ENCODE measurements around the gene IARS1. TPM values are rescaled to one million over a fixed set of nuclear protein-coding genes. Genes with fewer than 3 reads are reported as not detected.

Gene IARS1
- polyA plus RNA-seq, 1 donor from 2014 or later, result 64.4 TPM

DNA sequence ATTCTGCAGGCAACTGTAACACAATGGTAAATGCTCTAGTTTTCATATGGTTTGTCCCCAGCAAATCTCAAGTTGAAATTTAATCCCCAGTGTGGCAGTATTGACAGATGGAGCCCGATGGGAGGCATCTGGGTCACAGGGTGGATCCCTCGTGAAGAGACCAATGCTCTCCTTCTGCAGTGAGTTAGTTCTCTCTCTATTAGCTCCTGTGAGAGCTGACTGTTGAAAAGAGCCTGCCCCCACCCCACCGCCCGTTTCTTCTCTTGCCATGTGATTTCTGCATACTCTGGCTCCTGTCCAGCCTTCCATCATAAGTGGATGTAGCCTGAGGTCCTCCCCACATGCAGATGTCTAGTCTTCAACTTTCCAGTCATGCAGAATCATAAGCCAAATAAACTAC is 27.0 kb downstream of the IARS1 start:
- Histone ChIP-seq H3K9ac (ENCODE audit: low read length) (no peak overlapping the region), H3K27me3 (ENCODE audit: insufficient read depth, low read depth, low read length) (no peaks in the 10 kb centered on the region), H3K4me2 (ENCODE audit: low read length) (no peak overlapping the region), H4K20me1 (ENCODE audit: insufficient read depth) (no peaks in the 10 kb centered on the region), H3K27ac (ENCODE audit: low read length) (no peak overlapping the region), H3K36me3 (ENCODE audit: insufficient read depth, low read length) (peaks cover 19% of the 10 kb centered on the region), H3K4me3 (ENCODE audit: low read length) (no peak overlapping the region), H3K79me2 (replicated peaks; ENCODE audit: insufficient read depth, low read length) (no peaks in the 10 kb centered on the region), H2AFZ (ENCODE audit: low read depth, low read length) (no peak overlapping the region), H3K9me2 (ENCODE audit: insufficient read depth, low read length) (no peaks in the 10 kb centered on the region), H3F3A (ENCODE audit: insufficient read depth, low read length, poor library complexity, severe bottlenecking) (no peaks in the 10 kb centered on the region), H3K9me3 (ENCODE audit: low read length) (no peaks in the 10 kb centered on the region)
- TF ChIP-seq CTCF (IDR thresholded peaks at IDR 0.05; ENCODE audit: poor library complexity, severe bottlenecking) (no peak), MXI1 (conservative IDR thresholded peaks at IDR 0.05; ENCODE audit: poor library complexity, severe bottlenecking) (no peak), EZH2 (IDR thresholded peaks at IDR 0.05; ENCODE audit: borderline replicate concordance, insufficient read depth, low read length, poor library complexity, severe bottlenecking) (no peak), TAF1 (IDR thresholded peaks at IDR 0.05; ENCODE audit: low read depth) (no peak), RAD21 (conservative IDR thresholded peaks at IDR 0.05) (no peak), POLR2AphosphoS5 (IDR thresholded peaks at IDR 0.05) (no peak), EP300 (conservative IDR thresholded peaks at IDR 0.05; ENCODE audit: poor library complexity, severe bottlenecking) (no peak)
- TF ChIP-seq, protein P1, sequence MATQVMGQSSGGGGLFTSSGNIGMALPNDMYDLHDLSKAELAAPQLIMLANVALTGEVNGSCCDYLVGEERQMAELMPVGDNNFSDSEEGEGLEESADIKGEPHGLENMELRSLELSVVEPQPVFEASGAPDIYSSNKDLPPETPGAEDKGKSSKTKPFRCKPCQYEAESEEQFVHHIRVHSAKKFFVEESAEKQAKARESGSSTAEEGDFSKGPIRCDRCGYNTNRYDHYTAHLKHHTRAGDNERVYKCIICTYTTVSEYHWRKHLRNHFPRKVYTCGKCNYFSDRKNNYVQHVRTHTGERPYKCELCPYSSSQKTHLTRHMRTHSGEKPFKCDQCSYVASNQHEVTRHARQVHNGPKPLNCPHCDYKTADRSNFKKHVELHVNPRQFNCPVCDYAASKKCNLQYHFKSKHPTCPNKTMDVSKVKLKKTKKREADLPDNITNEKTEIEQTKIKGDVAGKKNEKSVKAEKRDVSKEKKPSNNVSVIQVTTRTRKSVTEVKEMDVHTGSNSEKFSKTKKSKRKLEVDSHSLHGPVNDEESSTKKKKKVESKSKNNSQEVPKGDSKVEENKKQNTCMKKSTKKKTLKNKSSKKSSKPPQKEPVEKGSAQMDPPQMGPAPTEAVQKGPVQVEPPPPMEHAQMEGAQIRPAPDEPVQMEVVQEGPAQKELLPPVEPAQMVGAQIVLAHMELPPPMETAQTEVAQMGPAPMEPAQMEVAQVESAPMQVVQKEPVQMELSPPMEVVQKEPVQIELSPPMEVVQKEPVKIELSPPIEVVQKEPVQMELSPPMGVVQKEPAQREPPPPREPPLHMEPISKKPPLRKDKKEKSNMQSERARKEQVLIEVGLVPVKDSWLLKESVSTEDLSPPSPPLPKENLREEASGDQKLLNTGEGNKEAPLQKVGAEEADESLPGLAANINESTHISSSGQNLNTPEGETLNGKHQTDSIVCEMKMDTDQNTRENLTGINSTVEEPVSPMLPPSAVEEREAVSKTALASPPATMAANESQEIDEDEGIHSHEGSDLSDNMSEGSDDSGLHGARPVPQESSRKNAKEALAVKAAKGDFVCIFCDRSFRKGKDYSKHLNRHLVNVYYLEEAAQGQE (IDR thresholded peaks at IDR 0.05; ENCODE audit: borderline replicate concordance), result no peak

DNA sequence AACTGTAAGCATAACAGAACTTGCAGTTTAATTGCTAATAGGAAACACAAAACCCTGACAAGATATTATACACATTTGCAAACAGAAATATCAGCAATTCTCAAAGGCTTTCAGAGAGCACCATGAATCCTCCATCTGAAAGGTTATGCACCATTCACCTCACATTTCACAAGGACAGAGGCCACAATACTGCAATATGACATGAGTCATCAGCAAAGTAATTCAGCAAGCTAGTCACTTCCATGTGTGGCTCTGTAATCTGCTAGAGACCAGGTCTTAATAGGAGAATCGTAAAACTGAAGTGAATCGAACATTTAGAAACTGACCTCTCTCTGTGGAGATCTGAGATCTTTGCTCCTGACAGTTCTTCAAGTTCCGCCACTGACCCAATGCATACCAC is 28.3 kb downstream of the IARS1 start:
- no peaks in the 10 kb centered on the region for H3K27me3 ChIP-seq (ENCODE audit: insufficient read depth, low read depth, low read length)
- no peaks in the 10 kb centered on the region for H3F3A ChIP-seq (ENCODE audit: insufficient read depth, low read length, poor library complexity, severe bottlenecking)
- H2AFZ ChIP-seq (ENCODE audit: low read depth, low read length), result no peak overlapping the region
- no peaks in the 10 kb centered on the region for H4K20me1 ChIP-seq (ENCODE audit: insufficient read depth)
- peaks cover 19% of the 10 kb centered on the region for H3K36me3 ChIP-seq (ENCODE audit: insufficient read depth, low read length)
- H3K9me3 ChIP-seq (ENCODE audit: low read length), result no peaks in the 10 kb centered on the region
- no peak overlapping the region for H3K4me3 ChIP-seq (ENCODE audit: low read length)
- H3K9ac ChIP-seq (ENCODE audit: low read length), result no peak overlapping the region
- no peak overlapping the region for H3K27ac ChIP-seq (ENCODE audit: low read length)
- no peaks in the 10 kb centered on the region for H3K79me2 ChIP-seq (replicated peaks; ENCODE audit: insufficient read depth, low read length)
- no peak overlapping the region for H3K4me2 ChIP-seq (ENCODE audit: low read length)
- no peaks in the 10 kb centered on the region for H3K9me2 ChIP-seq (ENCODE audit: insufficient read depth, low read length)
- TF ChIP-seq POLR2AphosphoS5 (IDR thresholded peaks at IDR 0.05) (no peak), CTCF (IDR thresholded peaks at IDR 0.05; ENCODE audit: poor library complexity, severe bottlenecking) (no peak), TAF1 (IDR thresholded peaks at IDR 0.05; ENCODE audit: low read depth) (no peak), EZH2 (IDR thresholded peaks at IDR 0.05; ENCODE audit: borderline replicate concordance, insufficient read depth, low read length, poor library complexity, severe bottlenecking) (no peak), SMC3 (conservative IDR thresholded peaks at IDR 0.05; ENCODE audit: poor library complexity) (no peak), RAD21 (conservative IDR thresholded peaks at IDR 0.05) (no peak), MXI1 (conservative IDR thresholded peaks at IDR 0.05; ENCODE audit: poor library complexity, severe bottlenecking) (no peak), EP300 (conservative IDR thresholded peaks at IDR 0.05; ENCODE audit: poor library complexity, severe bottlenecking) (no peak)
- TF ChIP-seq, protein P1 (IDR thresholded peaks at IDR 0.05; ENCODE audit: borderline replicate concordance), result no peak
